Esophagus (tissue), 2 donors: ENCODE data around the gene NRSN2. TPM values are rescaled to one million over a fixed set of nuclear protein-coding genes. Genes with fewer than 3 reads are reported as not detected.

ENCODE experiments used
- H3K27ac ChIP-seq, 2 donors: one replicate each; pipeline ENCODE4 v1.5.1; 2013; ENCODE audit warnings: low read depth in 2 of 2, mild to moderate bottlenecking in 2 of 2, inconsistent platforms in 1 of 2, low read length in 1 of 2, moderate library complexity in 1 of 2
- H3K27me3 ChIP-seq, 2 donors: one replicate each; pipeline ENCODE4 v1.6.1; 2013; ENCODE audit warnings: low read length in 2 of 2, control low read depth in 1 of 2, mild to moderate bottlenecking in 1 of 2; ENCODE audit not compliant: insufficient read depth in 2 of 2, control insufficient read depth in 1 of 2
- H3K36me3 ChIP-seq, 2 donors: one replicate each; pipeline ENCODE4 v1.6.1; 2013; ENCODE audit warnings: low read length in 1 of 2; ENCODE audit not compliant: control insufficient read depth in 2 of 2, insufficient read depth in 2 of 2
- H3K4me1 ChIP-seq, 2 donors: one replicate each; pipeline ENCODE4 v1.6.1; 2013; ENCODE audit warnings: low read length in 1 of 2; ENCODE audit not compliant: control insufficient read depth in 2 of 2, insufficient read depth in 2 of 2
- H3K4me3 ChIP-seq, 2 donors: one replicate each; pipeline ENCODE4 v1.5.1; 2013; ENCODE audit warnings: low read length in 2 of 2, mild to moderate bottlenecking in 2 of 2, low read depth in 1 of 2, moderate library complexity in 1 of 2
- H3K9me3 ChIP-seq, 2 donors: one replicate each; pipeline ENCODE4 v1.6.1; 2013; ENCODE audit warnings: mild to moderate bottlenecking in 2 of 2, low read depth in 1 of 2, low read length in 1 of 2, moderate library complexity in 1 of 2; ENCODE audit not compliant: control insufficient read depth in 2 of 2, insufficient read depth in 1 of 2
- WGBS, 2 donors: extraction: QIAGEN DNeasy Blood & Tissue Kit; methylation state at CpG; one replicate each; pipeline ENCODE4 v1.1.7; 2013; 5-methylcytosine and 5-hydroxymethylcytosine counted together
- polyA plus RNA-seq, 2 donors: library from polyadenylated mRNA; stranded (reverse); fragments of 200-250 nt; gene quantifications; one replicate each; pipeline ENCODE4 v1.2.3, GENCODE V29; 2013
- donor health status: healthy with polysubstance abuse.
- donor health status: Bipolar disorder and iron deficiency.

NRSN2 gene
- polyA plus RNA-seq, 2 donors, result 6.0 to 6.1 TPM

DNA sequence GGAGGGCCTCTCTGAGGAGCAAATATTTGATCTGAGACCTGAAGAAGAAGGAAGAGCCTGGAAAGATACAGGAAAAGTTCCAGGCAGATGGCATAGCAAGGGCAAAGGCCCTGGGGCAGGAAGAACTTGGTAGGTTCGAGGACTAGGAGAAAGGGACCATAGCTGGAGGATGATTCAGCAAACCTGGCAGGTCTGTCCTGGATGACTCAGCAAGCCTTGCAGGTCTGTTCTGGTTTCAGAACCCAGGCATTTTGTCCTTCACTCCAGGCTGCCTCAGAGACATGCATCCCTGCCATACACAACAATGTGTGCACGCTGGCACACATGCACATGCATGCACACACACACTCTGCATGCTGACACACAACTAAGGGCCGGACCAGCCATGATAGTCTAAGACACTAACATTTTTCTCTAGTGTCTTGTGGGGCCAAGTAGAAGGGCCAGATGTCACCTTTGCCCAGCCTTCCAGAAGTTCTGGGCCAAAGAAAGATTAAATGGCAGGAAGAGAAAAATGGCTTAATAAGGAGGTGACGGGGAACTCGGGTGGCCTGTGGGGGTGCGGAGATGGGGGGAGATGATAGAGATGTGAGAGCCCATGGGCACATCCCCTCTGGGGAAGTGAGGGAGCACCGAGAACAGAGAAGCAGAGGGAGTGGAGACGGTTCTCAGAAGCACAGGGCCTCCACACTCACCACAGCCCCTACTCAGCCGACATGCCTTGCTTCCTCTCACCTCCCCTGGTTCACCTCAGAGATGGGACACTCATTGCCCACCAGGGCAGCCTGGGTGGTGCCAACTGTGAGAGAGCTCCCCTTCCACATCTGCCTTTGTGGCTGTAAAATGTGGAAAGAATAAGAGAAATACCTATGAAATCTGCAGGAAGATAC is 18.2 kb downstream of the NRSN2 start:
- Histone ChIP-seq H3K27ac (peak overlapping the region; percentile 59 to 66), H3K36me3 (no peaks in the 10 kb centered on the region), H3K4me1 (peaks cover 0 to 26% of the 10 kb centered on the region in 2 donors), H3K4me3 (no peak overlapping the region), H3K27me3 (no peaks in the 10 kb centered on the region), H3K9me3 (no peaks in the 10 kb centered on the region)
- 55 to 60% methylated on average over 8 to 9 of the region's 9 CpGs for WGBS, 2 donors

GRCh38 chr20:366041-366718 is 19.3 kb downstream of the NRSN2 start:
- H3K9me3 ChIP-seq, result no peaks in the 10 kb centered on the region
- H3K4me1 ChIP-seq, result peaks cover 0 to 29% of the 10 kb centered on the region in 2 donors
- no peaks in the 10 kb centered on the region for H3K36me3 ChIP-seq
- WGBS, 2 donors, result 44 to 59% methylated on average over 7 of the region's 7 CpGs
- peak overlapping the region; percentile 23 to 66 for H3K27ac ChIP-seq
- H3K27me3 ChIP-seq, result no peaks in the 10 kb centered on the region
- no peak overlapping the region for H3K4me3 ChIP-seq

GRCh38 chr20:366719-367485 is 20.0 kb downstream of the NRSN2 start:
- WGBS, 2 donors, result 83 to 85% methylated on average over 13 of the region's 13 CpGs
- H3K27me3 ChIP-seq, result no peaks in the 10 kb centered on the region
- no peaks in the 10 kb centered on the region for H3K36me3 ChIP-seq
- no peak overlapping the region for H3K4me3 ChIP-seq
- H3K9me3 ChIP-seq, result no peaks in the 10 kb centered on the region
- peak overlapping the region in 1 of 2 donors; percentile 1 for H3K27ac ChIP-seq
- peaks cover 0 to 35% of the 10 kb centered on the region in 2 donors for H3K4me1 ChIP-seq

GRCh38 chr20:367486-367887 is 20.6 kb downstream of the NRSN2 start:
- no peaks in the 10 kb centered on the region for H3K9me3 ChIP-seq
- no peaks in the 10 kb centered on the region for H3K36me3 ChIP-seq
- WGBS, 2 donors, result 83 to 87% methylated on average over 8 of the region's 8 CpGs
- H3K4me1 ChIP-seq, result peaks cover 0 to 37% of the 10 kb centered on the region in 2 donors
- no peaks in the 10 kb centered on the region for H3K27me3 ChIP-seq
- H3K4me3 ChIP-seq, result no peak overlapping the region
- no peak overlapping the region for H3K27ac ChIP-seq

GRCh38 chr20:368915-369314 is 22.0 kb downstream of the NRSN2 start:
- no peak overlapping the region for H3K4me3 ChIP-seq
- H3K27me3 ChIP-seq, result no peaks in the 10 kb centered on the region
- peaks cover 0 to 34% of the 10 kb centered on the region in 2 donors for H3K4me1 ChIP-seq
- H3K27ac ChIP-seq, result no peak overlapping the region
- H3K36me3 ChIP-seq, result no peaks in the 10 kb centered on the region
- H3K9me3 ChIP-seq, result no peaks in the 10 kb centered on the region
- WGBS, 2 donors, result 93 to 97% methylated on average over 4 of the region's 4 CpGs

GRCh38 chr20:370151-370600 is 23.3 kb downstream of the NRSN2 start:
- Histone ChIP-seq H3K4me1 (peaks cover 0 to 29% of the 10 kb centered on the region in 2 donors), H3K27ac (no peak overlapping the region), H3K4me3 (no peak overlapping the region), H3K27me3 (no peaks in the 10 kb centered on the region), H3K9me3 (no peaks in the 10 kb centered on the region), H3K36me3 (no peaks in the 10 kb centered on the region)
- 67 to 71% methylated on average over 7 of the region's 7 CpGs for WGBS, 2 donors

GRCh38 chr20:370977-371754 is 24.3 kb downstream of the NRSN2 start:
- Histone ChIP-seq H3K9me3 (no peaks in the 10 kb centered on the region), H3K27me3 (no peaks in the 10 kb centered on the region), H3K27ac (peak overlapping the region; percentile 68 to 76), H3K4me1 (peaks cover 0 to 25% of the 10 kb centered on the region in 2 donors), H3K36me3 (no peaks in the 10 kb centered on the region), H3K4me3 (no peak overlapping the region)
- 81 to 86% methylated on average over 7 of the region's 7 CpGs for WGBS, 2 donors

- Histone ChIP-seq H3K4me3 (no peak overlapping the region), H3K36me3 (no peaks in the 10 kb centered on the region), H3K27me3 (no peaks in the 10 kb centered on the region), H3K4me1 (peaks cover 0 to 25% of the 10 kb centered on the region in 2 donors), H3K9me3 (no peaks in the 10 kb centered on the region), H3K27ac (peak overlapping the region; percentile 76 to 78)
- 64 to 74% methylated on average over 10 of the region's 10 CpGs for whole genome bisulfite sequencing, 2 donors
These were observed 25.0 kb downstream of the NRSN2 start for GRCh38 chr20:371755-372542.
